Activated CD8-positive, alpha-beta T cell treated with anti-CD3 and anti-CD28 coated beads for 36 hours (primary cell): Measurements from ENCODE around the gene NRXN3. TPM values are rescaled to one million over a fixed set of nuclear protein-coding genes. Genes with fewer than 3 reads are reported as not detected.

Experiments
- ATAC-seq: fragments of 200-7000 bp; cut with Tn5 transposase; one replicate; pipeline ENCODE4 v1.10.0; 2021; ENCODE audit warnings: mild to moderate bottlenecking, moderate library complexity
- CTCF ChIA-PET: fragments of 350-600 bp; sonication (Branson Sonifier 250); formaldehyde crosslinking; loops from one replicate; lab custom pipeline; 2021; ENCODE audit warnings: antibody characterized with exemption; lab: Charles Lee
- POLR2A ChIA-PET: fragments of 350-600 bp; sonication (Branson Sonifier 250); formaldehyde crosslinking; loops from one replicate; lab custom pipeline; 2021; ENCODE audit warnings: antibody characterized with exemption; lab: Charles Lee
- DNase-seq: peaks from one replicate; pipeline ENCODE4 v3.0.0-alpha.2; 2020
- H3K27ac Mint-ChIP-seq: one replicate; pipeline ENCODE4 v1.8.0; 2021; ENCODE audit warnings: mild to moderate bottlenecking, mixed read lengths
- H3K27me3 Mint-ChIP-seq: one replicate; pipeline ENCODE4 v1.8.0; 2021; ENCODE audit warnings: mixed read lengths
- H3K36me3 Mint-ChIP-seq: one replicate; pipeline ENCODE4 v1.8.0; 2021; ENCODE audit warnings: low read depth, mixed read lengths
- H3K4me1 Mint-ChIP-seq: one replicate; pipeline ENCODE4 v1.8.0; 2021; ENCODE audit warnings: low read depth, mixed read lengths
- H3K4me3 Mint-ChIP-seq: one replicate; pipeline ENCODE4 v1.8.0; 2021; ENCODE audit warnings: mild to moderate bottlenecking, moderate library complexity, mixed read lengths
- H3K9me3 Mint-ChIP-seq: one replicate; pipeline ENCODE4 v1.8.0; 2021; ENCODE audit warnings: mixed read lengths
- intact Hi-C: fragments of 100-400 bp; cut with micrococcal nuclease; formaldehyde crosslinking; loops from one replicate; pipeline ENCODE4 v1.10.0; 2022
- total RNA-seq, 2 experiments: library from RNA; stranded (reverse); gene quantifications; one replicate each; pipeline ENCODE4 v1.2.3, GENCODE V29; 2021
- TF ChIP-seq, protein P1 (sequence below): fragments of 200-600 bp; IDR thresholded peaks from one replicate; pipeline ENCODE4 v1.8.0; 2022; ENCODE audit warnings: antibody characterized with exemption, mild to moderate bottlenecking

Gene NRXN3
- total RNA-seq, 2 experiments from 2014 or later: not detected

DNA sequence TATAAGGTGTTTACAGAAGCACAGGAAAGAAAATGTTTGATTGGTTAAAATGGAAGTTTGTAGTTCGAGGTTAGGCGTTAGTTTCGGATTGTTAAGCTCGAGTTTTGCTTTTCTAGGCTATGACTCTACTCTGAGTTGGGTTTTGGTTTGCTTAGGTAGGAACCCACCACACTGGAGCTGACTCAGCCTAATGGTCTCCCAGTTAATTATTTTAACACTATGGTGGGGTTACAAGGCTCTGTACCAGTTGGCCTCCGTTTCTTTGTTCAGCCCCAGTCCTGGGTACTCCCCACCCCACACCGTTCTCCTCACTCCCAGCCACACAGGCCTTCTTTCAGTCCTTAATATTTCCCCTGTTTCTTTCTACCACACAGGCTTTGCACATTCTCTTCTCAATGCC, 583.9 kb downstream of the NRXN3 start:
- no peak overlapping the region for H3K27ac Mint-ChIP-seq
- H3K9me3 Mint-ChIP-seq: no peaks in the 10 kb centered on the region
- ChIA-PET CTCF (no interaction called here), POLR2A (no interaction called here)
- DNase-seq (no peak), ATAC-seq (no peak)
- intact Hi-C loops: no loop called here
- no peak overlapping the region for H3K4me3 Mint-ChIP-seq
- TF ChIP-seq, protein P1, sequence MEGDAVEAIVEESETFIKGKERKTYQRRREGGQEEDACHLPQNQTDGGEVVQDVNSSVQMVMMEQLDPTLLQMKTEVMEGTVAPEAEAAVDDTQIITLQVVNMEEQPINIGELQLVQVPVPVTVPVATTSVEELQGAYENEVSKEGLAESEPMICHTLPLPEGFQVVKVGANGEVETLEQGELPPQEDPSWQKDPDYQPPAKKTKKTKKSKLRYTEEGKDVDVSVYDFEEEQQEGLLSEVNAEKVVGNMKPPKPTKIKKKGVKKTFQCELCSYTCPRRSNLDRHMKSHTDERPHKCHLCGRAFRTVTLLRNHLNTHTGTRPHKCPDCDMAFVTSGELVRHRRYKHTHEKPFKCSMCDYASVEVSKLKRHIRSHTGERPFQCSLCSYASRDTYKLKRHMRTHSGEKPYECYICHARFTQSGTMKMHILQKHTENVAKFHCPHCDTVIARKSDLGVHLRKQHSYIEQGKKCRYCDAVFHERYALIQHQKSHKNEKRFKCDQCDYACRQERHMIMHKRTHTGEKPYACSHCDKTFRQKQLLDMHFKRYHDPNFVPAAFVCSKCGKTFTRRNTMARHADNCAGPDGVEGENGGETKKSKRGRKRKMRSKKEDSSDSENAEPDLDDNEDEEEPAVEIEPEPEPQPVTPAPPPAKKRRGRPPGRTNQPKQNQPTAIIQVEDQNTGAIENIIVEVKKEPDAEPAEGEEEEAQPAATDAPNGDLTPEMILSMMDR: no peak
- no peaks in the 10 kb centered on the region for H3K4me1 Mint-ChIP-seq
- H3K36me3 Mint-ChIP-seq: no peaks in the 10 kb centered on the region
- no peaks in the 10 kb centered on the region for H3K27me3 Mint-ChIP-seq

DNA sequence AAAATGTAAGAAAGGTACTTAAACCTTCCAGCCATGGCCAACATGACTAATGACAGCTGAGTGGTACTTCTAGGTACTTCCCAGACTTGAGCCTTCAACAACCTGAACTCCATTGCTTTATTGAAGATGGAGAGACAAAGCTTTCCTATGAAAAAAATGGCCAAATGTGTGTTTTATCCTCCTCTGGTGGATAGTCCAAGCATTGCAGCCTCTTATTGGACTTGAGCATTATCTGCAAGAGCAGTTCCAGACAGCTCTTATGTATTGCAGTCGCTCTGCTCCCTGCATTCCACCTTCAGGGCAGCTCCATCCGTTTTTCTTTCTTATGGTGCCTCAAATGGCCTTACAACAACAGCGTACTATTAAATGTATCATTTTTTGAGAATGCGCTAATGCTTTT, 588.2 kb downstream of the NRXN3 start:
- DNase-seq (peak; percentile 6), ATAC-seq (no peak)
- ChIA-PET POLR2A (no interaction called here), CTCF (interaction anchor here (1.9 kb wide), 1 partner anchor 16 kb away, joined by 8 read pairs; no protein-coding TSS in a partner anchor)
- TF ChIP-seq, protein P1: peak; percentile 33
- Mint-ChIP-seq H3K27ac (no peak overlapping the region), H3K4me3 (no peak overlapping the region), H3K36me3 (no peaks in the 10 kb centered on the region), H3K27me3 (no peaks in the 10 kb centered on the region), H3K4me1 (no peaks in the 10 kb centered on the region), H3K9me3 (no peaks in the 10 kb centered on the region)
- intact Hi-C loops: no loop called here

DNA sequence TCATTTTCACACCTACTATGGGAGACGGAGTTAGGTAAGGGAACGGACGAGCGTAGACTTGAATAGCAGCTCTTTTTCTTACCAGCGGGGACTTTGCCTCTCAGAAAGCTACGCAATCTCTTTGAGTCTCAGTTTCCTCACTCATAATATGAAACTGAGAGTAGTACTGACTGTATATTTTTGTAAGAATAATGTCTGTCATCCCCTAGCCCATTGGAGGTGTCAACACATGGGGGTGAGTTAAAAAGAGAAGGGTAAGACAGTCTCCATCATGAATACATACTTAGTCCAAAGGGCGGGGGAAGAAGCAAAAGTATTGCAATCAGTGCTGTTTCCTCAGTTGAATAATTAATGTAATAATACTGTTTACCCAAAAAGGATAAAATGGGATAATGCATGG, 592.2 kb downstream of the NRXN3 start:
- peaks cover 2% of the 10 kb centered on the region for H3K27me3 Mint-ChIP-seq
- DNase-seq (no peak), ATAC-seq (no peak)
- TF ChIP-seq, protein P1: no peak
- no peaks in the 10 kb centered on the region for H3K36me3 Mint-ChIP-seq
- H3K9me3 Mint-ChIP-seq: no peaks in the 10 kb centered on the region
- H3K27ac Mint-ChIP-seq: no peak overlapping the region
- intact Hi-C loops: no loop called here
- no peak overlapping the region for H3K4me3 Mint-ChIP-seq
- CTCF ChIA-PET: no interaction called here
- H3K4me1 Mint-ChIP-seq: no peaks in the 10 kb centered on the region
- POLR2A ChIA-PET: no interaction called here

DNA sequence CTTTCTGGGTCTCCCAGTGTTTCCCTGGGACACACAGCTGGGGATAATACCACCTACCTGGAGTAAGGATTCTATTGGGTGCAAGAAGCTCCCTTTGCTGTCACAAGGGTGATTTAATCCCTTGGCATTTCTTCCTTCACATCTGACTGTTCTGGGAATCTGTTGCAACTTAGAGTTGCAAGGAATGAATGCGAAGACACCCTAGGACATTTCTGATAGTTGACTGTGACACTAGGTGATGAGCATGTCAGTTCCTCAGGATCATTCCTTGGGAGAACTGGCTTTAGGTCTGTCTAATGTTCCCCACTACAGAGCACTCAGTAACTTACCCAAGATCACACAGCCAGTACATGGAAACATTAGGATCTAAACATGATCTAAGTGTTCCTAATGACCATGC, 593.6 kb downstream of the NRXN3 start:
- Mint-ChIP-seq H3K9me3 (no peaks in the 10 kb centered on the region), H3K27ac (no peak overlapping the region), H3K36me3 (no peaks in the 10 kb centered on the region), H3K4me1 (no peaks in the 10 kb centered on the region), H3K4me3 (no peak overlapping the region), H3K27me3 (peaks cover 2% of the 10 kb centered on the region)
- intact Hi-C loops: no loop called here
- DNase-seq: no peak
- ChIA-PET CTCF (no interaction called here), POLR2A (no interaction called here)
- TF ChIP-seq, protein P1: no peak
- ATAC-seq: no peak

DNA sequence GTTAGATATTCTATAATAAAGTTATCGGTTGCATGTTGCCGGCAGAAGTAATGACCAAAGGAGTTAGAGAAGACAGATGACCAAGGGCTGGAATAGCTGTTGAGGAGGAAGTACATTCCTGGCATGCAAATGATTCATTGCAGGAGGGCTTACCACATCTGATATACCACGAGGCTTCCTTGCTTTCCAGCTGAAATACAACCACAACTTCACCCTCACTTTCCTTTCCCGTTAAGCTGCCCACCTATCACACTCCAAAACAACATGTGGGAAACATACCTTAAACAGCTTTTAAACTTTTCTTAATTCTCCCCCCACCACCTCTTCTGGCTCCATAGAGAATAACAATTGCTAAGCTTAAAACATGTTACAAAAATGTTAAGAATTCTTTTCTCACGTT, 594.1 kb downstream of the NRXN3 start:
- no peak overlapping the region for H3K4me3 Mint-ChIP-seq
- ChIA-PET POLR2A (no interaction called here), CTCF (no interaction called here)
- H3K36me3 Mint-ChIP-seq: no peaks in the 10 kb centered on the region
- DNase-seq: no peak
- no peak overlapping the region for H3K27ac Mint-ChIP-seq
- peaks cover 2% of the 10 kb centered on the region for H3K27me3 Mint-ChIP-seq
- H3K4me1 Mint-ChIP-seq: no peaks in the 10 kb centered on the region
- TF ChIP-seq, protein P1: no peak
- intact Hi-C loops: no loop called here
- H3K9me3 Mint-ChIP-seq: no peaks in the 10 kb centered on the region
- ATAC-seq: no peak
